ENCODE measurements around the gene OSBPL2.

Gene OSBPL2

DNA sequence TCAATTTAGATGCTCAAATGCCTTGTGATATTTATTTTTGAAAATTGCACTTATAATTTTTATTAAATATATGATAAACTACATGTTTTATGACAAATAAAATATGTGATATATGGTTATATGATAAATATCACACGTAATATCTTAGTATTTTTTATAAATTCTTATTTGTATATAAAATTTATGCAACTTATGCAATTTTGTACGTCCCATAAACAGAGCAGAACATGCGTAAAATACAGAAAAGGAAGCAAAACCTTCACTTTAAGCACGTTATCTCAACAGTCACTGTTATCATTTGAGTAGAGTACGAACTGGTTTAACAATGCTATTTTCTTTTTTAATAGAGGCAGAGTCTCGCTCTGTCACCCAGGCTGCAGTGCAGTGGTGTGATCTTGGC, 48.8 kb downstream of the OSBPL2 start:
- TF ChIP-seq TEAD4 (IDR thresholded peaks at IDR 0.05) (no peak), TAF1 (IDR thresholded peaks at IDR 0.05; ENCODE audit: low read depth) (no peak), EP300 (IDR thresholded peaks at IDR 0.05; ENCODE audit: borderline replicate concordance) (no peak), ZBTB7A (IDR thresholded peaks at IDR 0.05; ENCODE audit: low read depth) (no peak), FOXM1 (IDR thresholded peaks at IDR 0.05; ENCODE audit: borderline replicate concordance, low read depth) (no peak), CEBPB (IDR thresholded peaks at IDR 0.05) (no peak), EGR1 (IDR thresholded peaks at IDR 0.05) (no peak), YY1 (IDR thresholded peaks at IDR 0.05; ENCODE audit: low read depth) (no peak), CREB1 (IDR thresholded peaks at IDR 0.05; ENCODE audit: low read depth) (no peak), RAD21 (IDR thresholded peaks at IDR 0.05; ENCODE audit: low read depth) (no peak)
- TF ChIP-seq, protein P1, sequence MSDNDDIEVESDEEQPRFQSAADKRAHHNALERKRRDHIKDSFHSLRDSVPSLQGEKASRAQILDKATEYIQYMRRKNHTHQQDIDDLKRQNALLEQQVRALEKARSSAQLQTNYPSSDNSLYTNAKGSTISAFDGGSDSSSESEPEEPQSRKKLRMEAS (IDR thresholded peaks at IDR 0.05): no peak
- TF ChIP-seq, protein P2, sequence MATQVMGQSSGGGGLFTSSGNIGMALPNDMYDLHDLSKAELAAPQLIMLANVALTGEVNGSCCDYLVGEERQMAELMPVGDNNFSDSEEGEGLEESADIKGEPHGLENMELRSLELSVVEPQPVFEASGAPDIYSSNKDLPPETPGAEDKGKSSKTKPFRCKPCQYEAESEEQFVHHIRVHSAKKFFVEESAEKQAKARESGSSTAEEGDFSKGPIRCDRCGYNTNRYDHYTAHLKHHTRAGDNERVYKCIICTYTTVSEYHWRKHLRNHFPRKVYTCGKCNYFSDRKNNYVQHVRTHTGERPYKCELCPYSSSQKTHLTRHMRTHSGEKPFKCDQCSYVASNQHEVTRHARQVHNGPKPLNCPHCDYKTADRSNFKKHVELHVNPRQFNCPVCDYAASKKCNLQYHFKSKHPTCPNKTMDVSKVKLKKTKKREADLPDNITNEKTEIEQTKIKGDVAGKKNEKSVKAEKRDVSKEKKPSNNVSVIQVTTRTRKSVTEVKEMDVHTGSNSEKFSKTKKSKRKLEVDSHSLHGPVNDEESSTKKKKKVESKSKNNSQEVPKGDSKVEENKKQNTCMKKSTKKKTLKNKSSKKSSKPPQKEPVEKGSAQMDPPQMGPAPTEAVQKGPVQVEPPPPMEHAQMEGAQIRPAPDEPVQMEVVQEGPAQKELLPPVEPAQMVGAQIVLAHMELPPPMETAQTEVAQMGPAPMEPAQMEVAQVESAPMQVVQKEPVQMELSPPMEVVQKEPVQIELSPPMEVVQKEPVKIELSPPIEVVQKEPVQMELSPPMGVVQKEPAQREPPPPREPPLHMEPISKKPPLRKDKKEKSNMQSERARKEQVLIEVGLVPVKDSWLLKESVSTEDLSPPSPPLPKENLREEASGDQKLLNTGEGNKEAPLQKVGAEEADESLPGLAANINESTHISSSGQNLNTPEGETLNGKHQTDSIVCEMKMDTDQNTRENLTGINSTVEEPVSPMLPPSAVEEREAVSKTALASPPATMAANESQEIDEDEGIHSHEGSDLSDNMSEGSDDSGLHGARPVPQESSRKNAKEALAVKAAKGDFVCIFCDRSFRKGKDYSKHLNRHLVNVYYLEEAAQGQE (IDR thresholded peaks at IDR 0.05; ENCODE audit: low read depth): no peak
- TF ChIP-seq, protein P3, sequence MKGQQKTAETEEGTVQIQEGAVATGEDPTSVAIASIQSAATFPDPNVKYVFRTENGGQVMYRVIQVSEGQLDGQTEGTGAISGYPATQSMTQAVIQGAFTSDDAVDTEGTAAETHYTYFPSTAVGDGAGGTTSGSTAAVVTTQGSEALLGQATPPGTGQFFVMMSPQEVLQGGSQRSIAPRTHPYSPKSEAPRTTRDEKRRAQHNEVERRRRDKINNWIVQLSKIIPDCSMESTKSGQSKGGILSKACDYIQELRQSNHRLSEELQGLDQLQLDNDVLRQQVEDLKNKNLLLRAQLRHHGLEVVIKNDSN (IDR thresholded peaks at IDR 0.05): no peak

DNA sequence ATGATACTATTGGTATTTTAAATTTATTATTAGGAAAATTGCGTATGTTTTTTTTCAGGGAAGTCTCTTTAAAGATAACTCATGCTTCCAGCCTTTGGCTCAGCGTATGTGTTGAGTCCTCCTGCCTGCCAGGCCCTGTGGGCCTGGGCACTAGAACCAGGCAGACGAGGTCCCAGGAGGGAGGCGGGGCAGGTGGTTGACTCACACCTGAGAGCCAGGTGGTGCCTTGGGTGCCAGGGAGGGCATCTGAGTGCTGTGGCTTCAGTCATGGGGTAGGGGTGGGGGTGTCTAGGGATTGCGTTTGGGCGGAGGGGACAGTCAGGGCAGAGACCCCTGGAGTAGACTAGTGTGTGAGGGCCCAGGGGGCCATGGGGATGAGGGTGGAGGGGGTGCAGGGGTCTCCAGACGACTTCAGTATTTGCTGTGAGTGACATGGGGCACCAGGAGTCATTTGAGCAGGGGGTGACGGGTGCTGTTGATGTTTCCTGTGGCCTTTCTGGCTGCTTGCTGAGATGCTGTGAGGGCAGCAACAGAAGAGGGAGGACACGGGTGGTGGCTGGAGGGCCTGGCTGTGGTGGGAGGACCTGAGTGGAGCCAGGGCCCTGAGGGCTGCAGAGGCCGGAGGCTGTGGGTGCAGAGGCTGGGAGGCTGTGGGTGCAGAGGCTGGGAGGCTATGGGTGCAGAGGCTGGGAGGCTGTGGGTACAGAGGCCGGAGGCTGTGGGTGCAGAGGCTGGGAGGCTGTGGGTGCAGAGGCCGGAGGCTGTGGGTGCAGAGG, 49.6 kb downstream of the OSBPL2 start:
- TF ChIP-seq EP300 (IDR thresholded peaks at IDR 0.05; ENCODE audit: borderline replicate concordance) (no peak), CEBPB (IDR thresholded peaks at IDR 0.05) (no peak), EGR1 (IDR thresholded peaks at IDR 0.05) (no peak), TCF12 (IDR thresholded peaks at IDR 0.05; ENCODE audit: low read depth) (no peak), YY1 (IDR thresholded peaks at IDR 0.05; ENCODE audit: low read depth) (no peak), TAF1 (IDR thresholded peaks at IDR 0.05; ENCODE audit: low read depth) (no peak), FOXM1 (IDR thresholded peaks at IDR 0.05; ENCODE audit: borderline replicate concordance, low read depth) (no peak), CREB1 (IDR thresholded peaks at IDR 0.05; ENCODE audit: low read depth) (no peak), RAD21 (IDR thresholded peaks at IDR 0.05; ENCODE audit: low read depth) (no peak), TEAD4 (IDR thresholded peaks at IDR 0.05) (no peak), ZBTB7A (IDR thresholded peaks at IDR 0.05; ENCODE audit: low read depth) (no peak), NFIC (IDR thresholded peaks at IDR 0.05) (no peak)
- TF ChIP-seq, protein P3 (IDR thresholded peaks at IDR 0.05): no peak
- TF ChIP-seq, protein P1 (IDR thresholded peaks at IDR 0.05): no peak
- TF ChIP-seq, protein P2 (IDR thresholded peaks at IDR 0.05; ENCODE audit: low read depth): no peak

DNA sequence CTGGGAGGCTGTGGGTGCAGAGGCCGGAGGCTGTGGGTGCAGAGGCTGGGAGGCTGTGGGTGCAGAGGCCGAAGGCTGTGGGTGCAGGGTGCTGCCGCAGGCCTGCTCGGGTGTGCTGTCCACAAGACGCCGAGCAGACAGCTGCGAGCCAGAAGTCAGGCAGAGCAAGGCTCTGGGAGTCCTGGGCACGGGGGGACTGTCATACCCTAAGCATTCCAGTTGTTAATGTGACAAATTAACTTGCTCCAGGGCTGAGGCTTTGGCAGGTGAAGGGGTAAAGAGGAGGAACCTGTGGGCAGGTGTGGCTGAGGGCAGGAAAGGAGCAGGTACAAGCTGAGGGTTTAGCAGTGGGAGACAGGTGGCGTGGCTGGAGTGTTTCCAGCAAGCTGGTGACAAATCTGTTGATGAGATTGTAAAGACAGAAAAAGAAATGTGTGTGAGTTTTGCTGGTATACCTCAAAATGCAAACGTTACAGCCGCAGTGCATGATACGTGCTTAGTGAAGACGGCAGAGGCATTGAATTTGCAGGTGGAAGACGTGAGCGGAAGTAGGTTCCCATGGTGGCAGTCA, 50.3 kb downstream of the OSBPL2 start:
- TF ChIP-seq EGR1 (IDR thresholded peaks at IDR 0.05) (no peak), TAF1 (IDR thresholded peaks at IDR 0.05; ENCODE audit: low read depth) (no peak), RAD21 (IDR thresholded peaks at IDR 0.05; ENCODE audit: low read depth) (no peak), FOXM1 (IDR thresholded peaks at IDR 0.05; ENCODE audit: borderline replicate concordance, low read depth) (no peak), CEBPB (IDR thresholded peaks at IDR 0.05) (no peak), NFIC (IDR thresholded peaks at IDR 0.05) (no peak), ZBTB7A (IDR thresholded peaks at IDR 0.05; ENCODE audit: low read depth) (no peak), CREB1 (IDR thresholded peaks at IDR 0.05; ENCODE audit: low read depth) (no peak), EP300 (IDR thresholded peaks at IDR 0.05; ENCODE audit: borderline replicate concordance) (no peak), TEAD4 (IDR thresholded peaks at IDR 0.05) (no peak), YY1 (IDR thresholded peaks at IDR 0.05; ENCODE audit: low read depth) (no peak), TCF12 (IDR thresholded peaks at IDR 0.05; ENCODE audit: low read depth) (no peak)
- TF ChIP-seq, protein P2 (IDR thresholded peaks at IDR 0.05; ENCODE audit: low read depth): no peak
- TF ChIP-seq, protein P3 (IDR thresholded peaks at IDR 0.05): no peak
- TF ChIP-seq, protein P1 (IDR thresholded peaks at IDR 0.05): no peak

All from Ishikawa (cell line).